Activated CD4-positive, CD25-positive, alpha-beta regulatory T cell (primary cell): ENCODE measurements around the gene ORC4.

Source experiments
- DNase-seq, 4 experiments: peaks; one replicate each; lab custom pipeline; 2025; lab: John Stamatoyannopoulos, UW

Gene ORC4

DNA sequence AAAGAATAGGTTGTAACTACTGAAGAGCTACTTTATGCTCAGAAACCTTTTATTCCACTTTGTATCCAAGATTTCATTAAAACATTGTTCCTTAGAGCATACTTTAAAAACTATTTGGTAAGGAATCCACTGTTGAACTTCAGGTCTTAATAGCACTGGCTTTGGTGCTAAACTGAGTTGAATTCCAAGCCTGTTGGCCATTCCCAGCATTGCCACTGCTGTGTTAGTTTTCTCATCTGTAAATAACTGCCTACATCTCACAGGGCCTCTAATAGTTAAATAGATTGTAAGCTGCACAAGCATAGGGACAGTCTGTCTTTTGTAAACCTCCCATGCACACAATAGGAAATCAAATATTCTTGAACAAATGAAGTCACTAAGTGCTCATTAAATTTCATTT is 86.6 kb downstream of the ORC4 start:
- DNase-seq = no peak

DNA sequence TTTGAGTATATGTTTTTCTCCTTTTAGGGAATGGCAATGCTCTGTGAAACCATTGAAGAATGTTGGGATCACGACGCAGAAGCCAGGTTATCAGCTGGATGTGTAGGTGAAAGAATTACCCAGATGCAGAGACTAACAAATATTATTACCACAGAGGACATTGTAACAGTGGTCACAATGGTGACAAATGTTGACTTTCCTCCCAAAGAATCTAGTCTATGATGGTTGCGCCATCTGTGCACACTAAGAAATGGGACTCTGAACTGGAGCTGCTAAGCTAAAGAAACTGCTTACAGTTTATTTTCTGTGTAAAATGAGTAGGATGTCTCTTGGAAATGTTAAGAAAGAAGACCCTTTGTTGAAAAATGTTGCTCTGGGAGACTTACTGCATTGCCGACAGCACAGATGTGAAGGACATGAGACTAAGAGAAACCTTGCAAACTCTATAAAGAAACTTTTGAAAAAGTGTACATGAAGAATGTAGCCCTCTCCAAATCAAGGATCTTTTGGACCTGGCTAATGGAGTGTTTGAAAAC is 93.4 kb downstream of the ORC4 start:
- DNase-seq = no peak

DNA sequence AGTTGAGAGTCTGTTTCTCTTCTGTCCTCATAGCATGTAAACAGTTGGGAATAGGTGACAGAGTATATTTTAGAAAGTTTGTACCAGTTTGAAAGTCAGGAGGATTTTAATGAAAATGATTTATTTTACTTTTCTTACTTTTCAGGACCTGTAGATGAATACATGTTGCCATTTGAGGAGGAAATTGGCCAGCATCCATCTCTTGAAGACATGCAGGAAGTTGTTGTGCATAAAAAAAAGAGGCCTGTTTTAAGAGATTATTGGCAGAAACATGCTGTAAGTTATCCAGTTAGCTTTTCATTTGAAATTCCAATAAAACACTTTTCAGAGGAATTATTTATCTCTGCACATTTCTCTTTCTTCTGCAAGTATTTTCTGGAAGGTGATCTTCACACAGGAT is 94.7 kb downstream of the ORC4 start:
- no peak for DNase-seq

DNA sequence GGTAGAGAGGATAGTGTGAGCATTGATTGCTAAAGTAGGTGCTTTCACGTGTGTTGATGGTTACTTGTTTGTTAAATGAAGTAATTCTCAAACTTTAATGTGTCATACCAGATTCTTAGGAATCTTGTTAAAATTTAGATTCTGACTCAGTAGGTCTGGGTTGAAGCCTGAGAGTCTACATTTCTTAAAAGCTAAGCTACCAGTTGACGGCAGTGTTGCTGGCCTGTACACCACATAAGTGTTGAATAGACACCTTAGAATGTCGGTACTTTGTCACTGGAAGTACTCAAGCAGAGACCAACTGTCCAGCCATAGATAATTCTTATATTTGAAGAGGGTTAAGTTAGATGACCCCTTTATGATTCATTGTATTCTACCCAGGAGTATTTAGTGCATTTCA is 95.9 kb downstream of the ORC4 start:
- DNase-seq = no peak

DNA sequence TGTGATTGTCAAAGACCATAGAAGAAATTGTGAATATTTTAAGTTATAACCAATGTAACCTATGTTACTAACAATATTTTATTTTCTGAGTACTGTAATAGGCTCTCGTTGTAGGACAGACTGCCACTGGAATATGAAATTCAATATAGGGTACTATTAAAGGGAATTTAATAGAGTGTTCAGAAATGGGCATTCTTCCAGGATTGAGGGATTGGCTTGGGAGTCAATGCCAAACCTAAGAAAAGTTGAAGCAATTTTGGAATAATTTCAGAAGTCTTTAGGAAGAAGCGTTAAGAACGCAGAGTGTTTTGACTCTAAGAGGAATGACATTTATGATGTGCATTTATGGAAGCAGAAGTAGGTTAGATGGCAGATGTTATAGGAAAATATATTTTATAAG is 96.7 kb downstream of the ORC4 start:
- no peak for DNase-seq

DNA sequence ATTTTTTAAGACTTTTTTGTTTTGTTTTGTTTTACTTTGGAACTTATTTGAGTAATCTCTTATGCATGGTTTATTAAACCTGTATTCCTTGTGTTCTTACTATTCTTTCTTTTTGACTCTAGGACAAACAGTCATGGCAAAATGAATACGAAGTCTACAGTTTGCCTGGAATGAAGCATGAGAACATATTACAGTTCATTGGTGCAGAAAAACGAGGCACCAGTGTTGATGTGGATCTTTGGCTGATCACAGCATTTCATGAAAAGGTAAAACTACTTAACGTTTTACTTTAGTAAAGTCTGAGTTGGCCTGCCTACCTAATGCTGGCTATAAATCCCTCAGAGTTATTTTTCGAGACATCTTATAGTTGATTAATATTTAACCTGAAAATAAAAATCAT is 103.4 kb downstream of the ORC4 start:
- DNase-seq = no peak

DNA sequence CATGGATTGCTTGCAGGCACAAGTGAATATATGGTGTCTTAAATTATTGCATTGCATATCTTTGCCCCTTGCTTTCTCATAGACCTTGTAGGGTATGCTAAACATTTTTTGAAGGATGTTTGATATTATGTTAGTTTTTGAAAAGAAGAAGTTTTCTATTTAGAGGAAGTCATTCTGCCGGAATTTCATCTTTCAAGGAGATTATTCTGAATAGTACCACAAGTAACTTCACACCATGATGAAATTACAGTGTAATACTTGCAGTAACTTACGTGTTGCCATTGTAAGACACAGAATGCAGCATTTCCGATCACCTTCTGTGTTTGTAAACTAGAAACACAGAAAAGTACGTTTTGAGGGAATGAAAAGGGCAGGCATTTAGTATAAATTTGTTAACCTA is 103.8 kb downstream of the ORC4 start:
- DNase-seq = no peak

DNA sequence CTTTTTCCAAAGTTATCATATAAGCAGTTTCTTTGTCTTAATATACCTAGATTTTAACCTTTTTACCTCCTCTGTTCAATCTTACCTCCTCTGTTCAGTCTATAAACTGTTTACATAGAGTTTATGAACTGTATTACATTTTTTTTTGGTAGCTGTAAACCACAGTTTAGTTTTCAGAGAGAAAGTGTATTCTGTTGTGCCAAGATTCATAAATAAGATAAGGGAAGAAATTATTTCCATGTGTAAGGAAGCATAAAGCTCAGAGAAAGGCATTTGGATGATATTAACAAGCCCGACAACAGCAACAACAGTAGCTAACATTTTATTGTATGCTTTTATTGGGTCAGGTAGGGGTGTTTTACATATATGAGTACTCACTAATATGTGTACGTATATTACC is 104.5 kb downstream of the ORC4 start:
- no peak for DNase-seq

DNA sequence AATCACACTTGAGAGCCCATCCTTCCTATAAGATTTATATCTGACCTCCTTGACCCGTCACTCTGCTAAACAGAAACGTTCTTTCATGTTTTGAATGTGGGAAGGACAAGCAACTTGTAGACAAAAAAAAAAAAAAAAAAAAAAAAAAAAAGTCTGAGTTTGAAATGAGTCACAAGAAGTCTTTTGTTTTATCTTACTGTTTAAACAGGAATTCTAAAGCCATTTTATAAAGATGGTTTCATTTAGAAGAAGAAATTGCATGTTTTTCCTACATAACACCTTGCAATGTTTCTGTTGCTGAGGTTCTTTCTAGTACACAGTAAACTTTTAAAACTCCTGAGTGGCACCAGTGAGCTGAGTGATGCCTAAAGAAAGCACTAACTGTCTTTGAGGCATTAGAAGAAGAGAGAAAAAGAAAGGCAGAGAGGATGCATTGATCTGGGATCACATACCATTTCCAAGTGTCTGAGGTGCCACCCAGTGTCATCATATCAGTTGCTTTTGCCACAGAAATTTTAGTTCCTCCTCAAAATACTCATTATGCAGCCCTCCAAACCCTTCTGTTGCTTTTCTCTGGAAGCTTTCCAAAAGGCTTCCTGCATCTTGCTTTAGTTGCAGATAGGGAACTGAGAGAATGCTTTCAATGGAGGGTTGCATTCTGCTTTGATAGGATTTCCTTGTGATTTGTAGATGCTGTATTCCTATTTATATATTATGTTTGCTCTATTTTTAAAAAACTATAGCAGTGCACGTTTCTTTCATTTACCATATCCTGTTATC is 106.6 kb downstream of the ORC4 start:
- DNase-seq = no peak

DNA sequence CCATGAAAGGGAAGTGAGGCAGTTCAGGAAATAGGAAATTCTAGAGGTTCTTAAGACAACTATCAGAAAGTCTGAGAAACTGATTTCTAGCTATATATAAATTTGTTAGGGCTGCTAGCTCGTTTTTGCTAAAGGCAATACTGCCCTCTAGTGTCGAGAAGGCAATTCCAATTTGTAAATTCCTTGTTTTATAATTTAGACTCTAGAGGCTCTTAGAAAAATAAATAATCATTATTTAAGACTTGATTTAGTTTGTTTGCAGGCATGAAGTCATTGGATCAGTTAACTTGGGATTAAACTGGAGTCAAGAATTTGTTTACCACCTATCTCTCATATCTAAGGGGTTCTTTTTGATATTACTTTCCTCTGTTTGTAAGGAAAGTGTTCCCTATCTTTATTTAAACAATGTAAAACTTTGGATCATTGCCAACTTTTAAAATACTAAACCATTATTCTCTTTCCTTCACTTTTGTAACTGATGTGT is 109.5 kb downstream of the ORC4 start:
- DNase-seq = peak in 1 of 4 experiments; percentile 0

DNA sequence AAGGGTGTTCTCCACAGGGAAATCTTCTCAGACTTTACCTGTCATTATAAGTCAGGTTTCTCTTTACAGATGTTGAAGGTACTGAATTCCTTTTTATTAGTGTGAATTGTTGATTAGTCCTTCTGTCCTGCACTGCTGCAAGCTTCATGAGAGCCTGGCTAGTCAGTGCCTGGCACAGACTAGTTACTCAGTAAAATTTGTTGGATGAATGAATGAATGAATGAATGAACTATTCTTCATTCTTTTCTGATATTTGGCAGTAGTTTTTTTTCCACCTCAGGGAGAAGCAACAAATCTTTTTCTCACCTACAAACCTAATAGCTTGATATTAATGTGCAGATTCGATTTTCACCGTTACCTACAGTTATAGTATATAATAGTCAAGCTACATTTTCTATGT is 111.4 kb downstream of the ORC4 start:
- no peak for DNase-seq

DNA sequence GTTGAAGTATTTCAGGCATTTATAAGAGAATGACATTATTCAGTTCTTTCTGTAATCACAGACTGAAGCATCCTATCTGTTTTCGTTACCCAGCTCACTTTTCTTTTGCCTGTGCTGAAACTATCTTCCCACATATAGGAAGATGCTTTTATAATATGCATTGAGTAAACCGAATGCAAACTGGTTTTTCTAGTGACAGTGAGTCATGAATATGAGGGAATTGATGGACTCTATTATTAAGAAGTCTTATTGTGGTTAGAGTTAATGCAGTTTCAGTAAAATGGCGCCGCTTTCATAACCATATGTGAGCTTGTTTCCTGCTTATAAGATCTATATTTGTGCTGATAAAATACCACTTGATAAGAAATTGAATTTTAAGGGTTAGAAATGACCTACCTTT is 116.5 kb downstream of the ORC4 start:
- no peak for DNase-seq

DNA sequence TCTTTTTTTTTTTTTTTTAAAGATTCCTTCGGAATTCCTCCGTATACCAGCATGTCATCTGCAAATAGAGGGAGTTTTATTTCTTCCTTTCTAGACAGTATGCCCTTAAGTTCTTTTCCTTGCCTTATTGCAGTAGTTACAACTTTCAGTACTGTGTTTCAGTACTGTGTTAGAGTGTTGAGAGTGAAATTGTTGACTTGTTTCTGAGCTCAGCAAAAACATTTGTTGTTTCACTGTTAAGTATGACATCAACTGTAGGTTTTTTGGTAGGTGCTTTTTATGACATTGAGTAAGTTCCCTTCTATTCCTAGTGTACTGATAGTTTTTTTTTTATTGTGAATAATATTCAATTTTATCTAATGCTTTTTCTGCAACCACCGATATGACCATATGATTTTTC is 131.9 kb downstream of the ORC4 start:
- DNase-seq = no peak

DNA sequence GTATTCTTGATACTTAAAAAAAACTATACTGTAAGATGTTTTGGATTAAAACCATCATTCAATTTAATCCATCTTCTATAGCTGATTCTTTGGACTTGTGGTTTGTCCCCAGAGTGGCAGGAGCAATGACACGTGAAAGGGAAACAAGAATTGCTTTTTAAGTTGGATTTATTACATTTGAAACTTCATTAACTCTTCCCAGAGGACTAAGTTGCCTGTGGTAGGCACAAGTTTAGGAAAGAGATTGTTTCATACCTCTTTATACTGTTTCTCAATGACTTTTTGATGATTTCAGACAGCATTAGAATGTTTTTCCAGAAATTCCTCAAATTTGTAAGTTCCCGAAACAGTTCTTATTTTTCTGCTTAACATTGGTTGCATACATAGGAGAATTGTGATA is 134.4 kb downstream of the ORC4 start:
- no peak for DNase-seq

DNA sequence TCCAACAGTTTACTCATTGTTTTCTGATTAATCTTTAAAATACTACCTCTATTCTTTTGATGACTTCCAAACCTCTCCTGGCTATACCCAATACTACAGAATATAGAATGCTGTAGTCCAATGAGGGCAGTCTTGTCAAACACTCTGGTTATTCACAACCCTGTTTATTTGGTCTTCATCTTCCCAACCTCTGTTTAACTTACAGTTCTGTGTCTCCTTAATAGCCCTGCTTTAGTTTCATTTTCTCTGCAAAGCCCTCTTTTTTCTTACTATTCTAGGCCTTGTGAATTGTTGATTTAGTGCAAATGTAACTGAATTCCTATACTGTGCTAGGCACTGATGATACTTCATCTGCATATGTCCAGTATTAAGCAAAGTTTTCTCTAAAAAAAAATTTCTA is 135.7 kb downstream of the ORC4 start:
- DNase-seq = no peak

DNA sequence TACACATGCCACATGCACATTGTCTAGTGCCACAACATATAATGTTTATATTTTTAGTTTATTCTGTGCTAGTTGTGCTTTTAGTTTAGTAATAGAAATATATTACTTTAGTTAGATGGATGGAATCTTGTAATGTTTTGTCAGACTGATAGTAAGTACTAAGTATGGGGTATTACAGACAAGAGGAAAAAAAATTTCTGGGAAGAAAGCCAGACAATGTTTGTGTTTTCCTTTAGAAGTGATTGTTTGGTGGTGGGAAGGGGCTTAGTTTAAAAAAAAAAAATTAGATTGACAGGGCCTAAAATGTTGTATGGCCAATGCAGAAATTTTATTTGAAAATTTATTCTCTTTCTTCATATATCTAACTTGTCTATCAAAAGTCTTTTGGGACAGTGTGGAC is 137.9 kb downstream of the ORC4 start:
- DNase-seq = no peak
